ENCODE data around the gene ARL11.
"Not testable (repeated sequence)": the region's sequence is repeated elsewhere in the genome, so short reads cannot be mapped to it uniquely, and the experiment has no call there.

Gene ARL11

GRCh38 chr13:49608651-49609331 lies 19.5 kb upstream of the ARL11 start:
- Histone ChIP-seq H3K9me3 (ENCODE audit: insufficient read depth, low read length, severe bottlenecking) (no peaks in the 10 kb centered on the region), H3K4me3 (ENCODE audit: low read depth in 1 of 2, low read length in 2 of 2) (no peak overlapping the region), H3K27ac (ENCODE audit: low read length) (no peak overlapping the region), H3K9ac (ENCODE audit: low read depth, low read length) (no peak overlapping the region), H2AFZ (ENCODE audit: low read depth, low read length) (no peak overlapping the region), H3K27me3 (ENCODE audit: insufficient read depth, low read length, poor library complexity) (no peaks in the 10 kb centered on the region), H4K20me1 (ENCODE audit: insufficient read depth, low read length) (no peaks in the 10 kb centered on the region), H3K36me3 (ENCODE audit: insufficient read depth, low read length) (no peaks in the 10 kb centered on the region), H3K4me1 (ENCODE audit: insufficient read depth, low read length) (peaks cover 6% of the 10 kb centered on the region), H3K79me2 (ENCODE audit: insufficient read depth, low read length) (no peaks in the 10 kb centered on the region), H3K4me2 (ENCODE audit: insufficient read depth, low read length) (no peak overlapping the region)
- TF ChIP-seq, protein P1, sequence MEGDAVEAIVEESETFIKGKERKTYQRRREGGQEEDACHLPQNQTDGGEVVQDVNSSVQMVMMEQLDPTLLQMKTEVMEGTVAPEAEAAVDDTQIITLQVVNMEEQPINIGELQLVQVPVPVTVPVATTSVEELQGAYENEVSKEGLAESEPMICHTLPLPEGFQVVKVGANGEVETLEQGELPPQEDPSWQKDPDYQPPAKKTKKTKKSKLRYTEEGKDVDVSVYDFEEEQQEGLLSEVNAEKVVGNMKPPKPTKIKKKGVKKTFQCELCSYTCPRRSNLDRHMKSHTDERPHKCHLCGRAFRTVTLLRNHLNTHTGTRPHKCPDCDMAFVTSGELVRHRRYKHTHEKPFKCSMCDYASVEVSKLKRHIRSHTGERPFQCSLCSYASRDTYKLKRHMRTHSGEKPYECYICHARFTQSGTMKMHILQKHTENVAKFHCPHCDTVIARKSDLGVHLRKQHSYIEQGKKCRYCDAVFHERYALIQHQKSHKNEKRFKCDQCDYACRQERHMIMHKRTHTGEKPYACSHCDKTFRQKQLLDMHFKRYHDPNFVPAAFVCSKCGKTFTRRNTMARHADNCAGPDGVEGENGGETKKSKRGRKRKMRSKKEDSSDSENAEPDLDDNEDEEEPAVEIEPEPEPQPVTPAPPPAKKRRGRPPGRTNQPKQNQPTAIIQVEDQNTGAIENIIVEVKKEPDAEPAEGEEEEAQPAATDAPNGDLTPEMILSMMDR (IDR thresholded peaks at IDR 0.05; ENCODE audit: borderline replicate concordance, extremely low read depth, low read length, poor library complexity, severe bottlenecking), result no peak
- TF ChIP-seq EZH2 (IDR thresholded peaks at IDR 0.05; ENCODE audit: borderline replicate concordance, low read depth, low read length, severe bottlenecking), result no peak
- no peak for DNase-seq
- no peak for ATAC-seq (ENCODE audit: insufficient read depth, low read depth)

GRCh38 chr13:49610176-49610575 lies 18.1 kb upstream of the ARL11 start:
- DNase-seq (no peak), ATAC-seq (ENCODE audit: insufficient read depth, low read depth) (no peak)
- Histone ChIP-seq H3K4me1 (ENCODE audit: insufficient read depth, low read length) (peaks cover 6% of the 10 kb centered on the region), H3K27ac (ENCODE audit: low read length) (no peak overlapping the region), H3K9ac (ENCODE audit: low read depth, low read length) (no peak overlapping the region), H2AFZ (ENCODE audit: low read depth, low read length) (no peak overlapping the region), H3K36me3 (ENCODE audit: insufficient read depth, low read length) (no peaks in the 10 kb centered on the region), H3K4me3 (ENCODE audit: low read depth in 1 of 2, low read length in 2 of 2) (no peak overlapping the region), H3K4me2 (ENCODE audit: insufficient read depth, low read length) (no peak overlapping the region), H3K27me3 (ENCODE audit: insufficient read depth, low read length, poor library complexity) (no peaks in the 10 kb centered on the region), H4K20me1 (ENCODE audit: insufficient read depth, low read length) (no peaks in the 10 kb centered on the region), H3K79me2 (ENCODE audit: insufficient read depth, low read length) (no peaks in the 10 kb centered on the region), H3K9me3 (ENCODE audit: insufficient read depth, low read length, severe bottlenecking) (no peaks in the 10 kb centered on the region)
- TF ChIP-seq, protein P1 (IDR thresholded peaks at IDR 0.05; ENCODE audit: borderline replicate concordance, extremely low read depth, low read length, poor library complexity, severe bottlenecking), result no peak
- TF ChIP-seq EZH2 (IDR thresholded peaks at IDR 0.05; ENCODE audit: borderline replicate concordance, low read depth, low read length, severe bottlenecking), result no peak

- H3K27me3 ChIP-seq (ENCODE audit: insufficient read depth, low read length, poor library complexity); H3K4me3 ChIP-seq (ENCODE audit: low read depth in 1 of 2, low read length in 2 of 2); H3K9me3 ChIP-seq (ENCODE audit: insufficient read depth, low read length, severe bottlenecking); H3K27ac ChIP-seq (ENCODE audit: low read length); H3K9ac ChIP-seq (ENCODE audit: low read depth, low read length); H3K36me3 ChIP-seq (ENCODE audit: insufficient read depth, low read length); DNase-seq; H3K4me1 ChIP-seq (ENCODE audit: insufficient read depth, low read length); H2AFZ ChIP-seq (ENCODE audit: low read depth, low read length); H4K20me1 ChIP-seq (ENCODE audit: insufficient read depth, low read length); H3K4me2 ChIP-seq (ENCODE audit: insufficient read depth, low read length); ATAC-seq (ENCODE audit: insufficient read depth, low read depth); H3K79me2 ChIP-seq (ENCODE audit: insufficient read depth, low read length): not testable (repeated sequence)
These were observed 16.3 kb upstream of the ARL11 start for GRCh38 chr13:49612042-49612441.

DNA sequence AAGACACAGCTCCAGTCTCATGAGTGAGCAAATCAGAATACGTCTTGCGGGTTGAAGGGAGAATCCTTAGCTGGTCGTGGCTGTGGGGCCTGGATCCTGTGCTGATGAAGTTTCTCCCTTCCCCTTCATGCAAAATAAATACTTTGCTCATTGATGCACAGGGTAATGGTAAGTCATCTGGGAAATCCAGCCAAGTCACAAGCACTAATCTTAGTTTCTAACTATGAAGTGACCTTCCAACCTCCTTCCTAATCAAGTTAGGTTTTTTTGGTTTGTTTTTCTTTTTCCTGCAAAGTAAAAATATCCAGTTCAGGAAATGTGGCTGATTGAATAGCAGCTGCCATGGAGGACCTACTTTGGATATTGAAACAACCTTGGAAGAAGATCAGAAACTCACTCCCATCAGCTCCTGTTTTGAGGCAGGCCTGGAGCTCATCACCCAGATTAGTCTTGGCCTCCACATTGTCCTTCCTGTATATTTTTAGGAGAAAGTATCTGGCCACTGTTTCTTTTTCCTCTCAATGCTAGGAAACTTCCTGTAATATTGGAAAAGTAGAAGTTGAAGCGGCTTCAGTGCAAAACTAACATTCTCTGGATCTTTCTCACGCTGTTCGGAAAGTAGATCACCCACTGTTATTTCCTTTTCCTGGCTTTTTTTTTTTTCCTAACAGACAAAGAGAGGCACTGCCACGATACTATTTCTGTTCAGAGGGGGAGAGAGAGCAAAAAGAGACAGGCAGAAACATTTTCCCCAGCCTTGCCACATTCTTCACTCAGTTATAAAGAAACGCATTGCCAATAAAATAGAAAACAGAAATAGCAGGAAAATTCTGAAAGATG lies 12.3 kb upstream of the ARL11 start:
- DNase-seq (no peak), ATAC-seq (ENCODE audit: insufficient read depth, low read depth) (no peak)
- H3K9ac ChIP-seq (ENCODE audit: low read depth, low read length), result no peak overlapping the region
- no peak overlapping the region for H3K4me2 ChIP-seq (ENCODE audit: insufficient read depth, low read length)
- no peak overlapping the region for H3K4me3 ChIP-seq (ENCODE audit: low read depth in 1 of 2, low read length in 2 of 2)
- H3K9me3 ChIP-seq (ENCODE audit: insufficient read depth, low read length, severe bottlenecking), result no peaks in the 10 kb centered on the region
- no peaks in the 10 kb centered on the region for H3K27me3 ChIP-seq (ENCODE audit: insufficient read depth, low read length, poor library complexity)
- no peaks in the 10 kb centered on the region for H4K20me1 ChIP-seq (ENCODE audit: insufficient read depth, low read length)
- H2AFZ ChIP-seq (ENCODE audit: low read depth, low read length), result no peak overlapping the region
- H3K4me1 ChIP-seq (ENCODE audit: insufficient read depth, low read length), result no peaks in the 10 kb centered on the region
- no peaks in the 10 kb centered on the region for H3K79me2 ChIP-seq (ENCODE audit: insufficient read depth, low read length)
- no peaks in the 10 kb centered on the region for H3K36me3 ChIP-seq (ENCODE audit: insufficient read depth, low read length)
- H3K27ac ChIP-seq (ENCODE audit: low read length), result no peak overlapping the region
- TF ChIP-seq, protein P1 (IDR thresholded peaks at IDR 0.05; ENCODE audit: borderline replicate concordance, extremely low read depth, low read length, poor library complexity, severe bottlenecking), result no peak

All from DND-41 (cell line).